ENCODE data around the gene ST6GALNAC3.

DNA sequence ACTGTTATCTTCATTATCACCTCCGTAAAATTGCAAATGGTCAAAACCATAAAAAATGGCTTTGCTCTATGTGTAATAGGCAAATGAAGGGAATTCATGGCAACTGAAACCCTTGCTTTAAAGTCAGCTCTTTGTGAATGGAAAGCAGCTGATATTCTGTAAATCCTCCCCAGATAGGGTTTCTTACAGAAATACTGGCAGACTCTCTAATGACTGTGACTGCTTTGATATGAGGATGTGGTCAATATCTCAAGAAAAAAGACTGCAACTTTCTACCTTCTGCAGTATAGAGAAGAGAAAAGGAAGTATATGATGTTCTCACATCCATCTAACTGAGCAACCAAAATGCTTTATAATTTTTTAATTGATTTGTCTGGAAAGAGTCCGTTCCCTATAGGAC lies 193.1 kb downstream of the ST6GALNAC3 start:
- TF ChIP-seq CTCF (IDR thresholded peaks at IDR 0.05) (no peak), POLR2A (IDR thresholded peaks at IDR 0.05) (no peak)
